Muscle layer of duodenum (tissue), 2 donors: Measurements from ENCODE around the gene PDP2.

Source experiments
- H3K27ac ChIP-seq: one replicate; pipeline ENCODE4 v1.7.0; 2013; ENCODE audit warnings: mild to moderate bottlenecking, low read length
- H3K27me3 ChIP-seq: one replicate; pipeline ENCODE4 v1.7.0; 2013; ENCODE audit warnings: low read depth, mild to moderate bottlenecking, control low read depth, low read length
- H3K36me3 ChIP-seq, 2 donors: one replicate each; pipeline ENCODE4 v1.7.0; 2013; ENCODE audit warnings: low read length in 2 of 2, control low read depth in 1 of 2, mild to moderate bottlenecking in 1 of 2; ENCODE audit not compliant: insufficient read depth in 2 of 2, control insufficient read depth in 1 of 2
- H3K4me1 ChIP-seq, 2 donors: one replicate each; pipeline ENCODE4 v1.7.0; 2013; ENCODE audit warnings: low read length in 2 of 2, mild to moderate bottlenecking in 2 of 2, control low read depth in 1 of 2, moderate library complexity in 1 of 2; ENCODE audit not compliant: insufficient read depth in 2 of 2, control insufficient read depth in 1 of 2
- H3K4me3 ChIP-seq, 2 donors: one replicate each; pipeline ENCODE4 v1.7.0; 2013; ENCODE audit warnings: low read length in 2 of 2, low read depth in 1 of 2, mild to moderate bottlenecking in 1 of 2
- H3K9me3 ChIP-seq, 2 donors: one replicate each; pipeline ENCODE4 v1.7.0; 2013; ENCODE audit warnings: low read length in 2 of 2, control low read depth in 1 of 2, mild to moderate bottlenecking in 1 of 2; ENCODE audit not compliant: control insufficient read depth in 1 of 2
- donor health status: healthy.

PDP2 gene

GRCh38 chr16:66923866-66924265, 43.6 kb downstream of the PDP2 start:
- peak overlapping the region in 1 of 2 donors; percentile 39 for H3K4me3 ChIP-seq
- H3K27ac ChIP-seq, result no peak overlapping the region
- peaks cover 0 to 64% of the 10 kb centered on the region in 2 donors for H3K4me1 ChIP-seq
- no peaks in the 10 kb centered on the region for H3K9me3 ChIP-seq
- H3K36me3 ChIP-seq, result no peaks in the 10 kb centered on the region
- H3K27me3 ChIP-seq, result peaks cover 7% of the 10 kb centered on the region

- H3K4me1 ChIP-seq, result peaks cover 0 to 58% of the 10 kb centered on the region in 2 donors
- no peaks in the 10 kb centered on the region for H3K9me3 ChIP-seq
- H3K4me3 ChIP-seq, result peak overlapping the region; percentile 16 to 77
- H3K27ac ChIP-seq, result no peak overlapping the region
- peaks cover 7% of the 10 kb centered on the region for H3K27me3 ChIP-seq
- H3K36me3 ChIP-seq, result no peaks in the 10 kb centered on the region
Observed at GRCh38 chr16:66924527-66925321, 44.4 kb downstream of the PDP2 start.

- Histone ChIP-seq H3K4me1 (peaks cover 0 to 58% of the 10 kb centered on the region in 2 donors), H3K27ac (peak within 1 kb of the TSS; percentile 63), H3K36me3 (no peaks in the 10 kb centered on the region), H3K27me3 (peaks cover 7% of the 10 kb centered on the region), H3K9me3 (no peaks in the 10 kb centered on the region), H3K4me3 (peak within 1 kb of the TSS; percentile 33 to 77)
Observed at GRCh38 chr16:66925322-66925840, 45.1 kb downstream of the PDP2 start, which contains the start of gene RRAD. Gene RRAD, minus strand, starts transcription at chr16:66925535. Its CDS starts 356 bp downstream, at chr16:66925179.

GRCh38 chr16:66926171-66926947, 46.0 kb downstream of the PDP2 start:
- peaks cover 0 to 52% of the 10 kb centered on the region in 2 donors for H3K4me1 ChIP-seq
- no peaks in the 10 kb centered on the region for H3K9me3 ChIP-seq
- no peaks in the 10 kb centered on the region for H3K36me3 ChIP-seq
- H3K27ac ChIP-seq, result peak overlapping the region; percentile 63
- H3K27me3 ChIP-seq, result peaks cover 7% of the 10 kb centered on the region
- H3K4me3 ChIP-seq, result peak overlapping the region in 1 of 2 donors; percentile 77

GRCh38 chr16:66926961-66927436, 46.7 kb downstream of the PDP2 start:
- Histone ChIP-seq H3K36me3 (peaks cover 0 to 3% of the 10 kb centered on the region in 2 donors), H3K4me1 (peaks cover 0 to 48% of the 10 kb centered on the region in 2 donors), H3K4me3 (no peak overlapping the region), H3K27ac (peak overlapping the region; percentile 31), H3K9me3 (no peaks in the 10 kb centered on the region), H3K27me3 (peaks cover 7% of the 10 kb centered on the region)

- Histone ChIP-seq H3K27me3 (peaks cover 7% of the 10 kb centered on the region), H3K36me3 (peaks cover 0 to 11% of the 10 kb centered on the region in 2 donors), H3K4me1 (peaks cover 0 to 50% of the 10 kb centered on the region in 2 donors), H3K27ac (no peak overlapping the region), H3K9me3 (no peaks in the 10 kb centered on the region), H3K4me3 (no peak overlapping the region)
Observed at GRCh38 chr16:66927918-66928649, 47.8 kb downstream of the PDP2 start.

- no peak overlapping the region for H3K27ac ChIP-seq
- H3K4me1 ChIP-seq, result peaks cover 8 to 48% of the 10 kb centered on the region in 2 donors
- no peak overlapping the region for H3K4me3 ChIP-seq
- H3K9me3 ChIP-seq, result no peaks in the 10 kb centered on the region
- H3K27me3 ChIP-seq, result peaks cover 7% of the 10 kb centered on the region
- H3K36me3 ChIP-seq, result peaks cover 0 to 11% of the 10 kb centered on the region in 2 donors
Observed at GRCh38 chr16:66928702-66929388, 48.5 kb downstream of the PDP2 start.

- Histone ChIP-seq H3K36me3 (peaks cover 0 to 11% of the 10 kb centered on the region in 2 donors), H3K27ac (no peak overlapping the region), H3K27me3 (peaks cover 7% of the 10 kb centered on the region), H3K4me3 (no peak overlapping the region), H3K4me1 (peaks cover 8 to 42% of the 10 kb centered on the region in 2 donors), H3K9me3 (no peaks in the 10 kb centered on the region)
Observed at GRCh38 chr16:66930189-66930588, 49.9 kb downstream of the PDP2 start.

GRCh38 chr16:66931665-66932064, 51.4 kb downstream of the PDP2 start:
- H3K36me3 ChIP-seq, result peaks cover 0 to 11% of the 10 kb centered on the region in 2 donors
- no peak overlapping the region for H3K4me3 ChIP-seq
- H3K27ac ChIP-seq, result no peak overlapping the region
- H3K27me3 ChIP-seq, result no peaks in the 10 kb centered on the region
- H3K4me1 ChIP-seq, result peaks cover 8 to 45% of the 10 kb centered on the region in 2 donors
- H3K9me3 ChIP-seq, result no peaks in the 10 kb centered on the region

- H3K27ac ChIP-seq, result no peak overlapping the region
- H3K9me3 ChIP-seq, result no peaks in the 10 kb centered on the region
- H3K4me3 ChIP-seq, result no peak overlapping the region
- peaks cover 0 to 11% of the 10 kb centered on the region in 2 donors for H3K36me3 ChIP-seq
- no peaks in the 10 kb centered on the region for H3K27me3 ChIP-seq
- H3K4me1 ChIP-seq, result peaks cover 8 to 44% of the 10 kb centered on the region in 2 donors
Observed at GRCh38 chr16:66932076-66932475, 51.8 kb downstream of the PDP2 start.
